Keratinocyte (primary cell): ENCODE measurements around the gene PARD3B. TPM values are rescaled to one million over a fixed set of nuclear protein-coding genes. Genes with fewer than 3 reads are reported as not detected.

Source experiments
- DNase-seq: peaks from one replicate; pipeline ENCODE4 v3.0.0-alpha.2; 2011; ENCODE audit warnings: low read depth, missing footprints, low spot score
- FAIRE-seq: peaks from 2 replicates; lab custom pipeline; 2011; peaks lifted over from hg19 to GRCh38; lab: Jason Lieb, UNC
- H2AFZ ChIP-seq: 2 replicates; pipeline ENCODE4 v1.6.0; 2012; ENCODE audit warnings: low read length, control low read depth, inconsistent platforms; ENCODE audit not compliant: control insufficient read depth
- H3K27ac ChIP-seq: 2 replicates; pipeline ENCODE4 v1.5.1; 2011; ENCODE audit warnings: low read length; ENCODE audit not compliant: control insufficient read depth, insufficient read depth
- H3K27me3 ChIP-seq: 3 replicates; pipeline ENCODE4 v1.6.0; 2011; ENCODE audit warnings: low read length; ENCODE audit not compliant: control insufficient read depth, insufficient read depth; ENCODE audit errors: extremely low read depth
- H3K36me3 ChIP-seq, 2 experiments: 2 replicates in 1 of 2; 3 replicates in 1 of 2; pipeline ENCODE4 v1.5.1; 2011; ENCODE audit warnings: low read length in 2 of 2, mild to moderate bottlenecking in 1 of 2; ENCODE audit not compliant: control insufficient read depth in 2 of 2, insufficient read depth in 2 of 2; ENCODE audit errors: extremely low read depth in 1 of 2
- H3K4me1 ChIP-seq: 3 replicates; pipeline ENCODE4 v1.5.1; 2011; ENCODE audit warnings: low read length; ENCODE audit not compliant: control insufficient read depth, insufficient read depth; ENCODE audit errors: extremely low read depth
- H3K4me2 ChIP-seq: 3 replicates; pipeline ENCODE4 v1.6.0; 2011; ENCODE audit warnings: low read depth, low read length; ENCODE audit not compliant: control insufficient read depth, insufficient read depth; ENCODE audit errors: extremely low read depth
- H3K4me3 ChIP-seq, 3 experiments: fragments of 200-600 bp in 1 of 3; sonication (generic) in 1 of 3; 2 replicates in 2 of 3; 3 replicates in 1 of 3; pipeline ENCODE4 v1.5.1; 2011 to 2016; ENCODE audit warnings: low read length in 3 of 3, mild to moderate bottlenecking in 3 of 3, control low read depth in 2 of 3, inconsistent platforms in 1 of 3, low read depth in 1 of 3, mixed read lengths in 1 of 3, mixed run types in 1 of 3, moderate library complexity in 1 of 3; ENCODE audit not compliant: control insufficient read depth in 2 of 3, insufficient read depth in 2 of 3; ENCODE audit errors: extremely low read depth in 1 of 3
- H3K79me2 ChIP-seq: 2 replicates; pipeline ENCODE4 v1.6.0; 2012; ENCODE audit warnings: low read length; ENCODE audit not compliant: control insufficient read depth, insufficient read depth
- H3K9ac ChIP-seq: 3 replicates; pipeline ENCODE4 v1.6.0; 2011; ENCODE audit warnings: low read length; ENCODE audit not compliant: control insufficient read depth, insufficient read depth; ENCODE audit errors: extremely low read depth
- H3K9me1 ChIP-seq: 3 replicates; pipeline ENCODE4 v1.6.0; 2011; ENCODE audit warnings: low read length; ENCODE audit not compliant: control insufficient read depth, insufficient read depth; ENCODE audit errors: extremely low read depth
- H3K9me3 ChIP-seq: 2 replicates; pipeline ENCODE4 v1.5.1; 2012; ENCODE audit warnings: low read depth, low read length; ENCODE audit not compliant: control insufficient read depth
- H4K20me1 ChIP-seq: 3 replicates; pipeline ENCODE4 v1.6.0; 2011; ENCODE audit warnings: low read length; ENCODE audit not compliant: control insufficient read depth, insufficient read depth; ENCODE audit errors: extremely low read depth
- CTCF ChIP-seq, 3 experiments: IDR thresholded peaks in 1 of 3; conservative IDR thresholded peaks in 1 of 3; optimal IDR thresholded peaks in 1 of 3; 2 replicates in 2 of 3; 3 replicates in 1 of 3; pipeline versions ENCODE3 to v1.5.1; 2011; ENCODE audit warnings: low read length in 3 of 3, mild to moderate bottlenecking in 3 of 3, moderate library complexity in 2 of 3, control low read depth in 1 of 3, inconsistent platforms in 1 of 3; ENCODE audit not compliant: insufficient read depth in 2 of 3; ENCODE audit errors: extremely low read depth in 1 of 3
- EZH2 ChIP-seq: IDR thresholded peaks from one replicate; pipeline ENCODE4 v1.6.1; 2012; ENCODE audit warnings: inconsistent platforms, mild to moderate bottlenecking, low read length, moderate library complexity
- dilution Hi-C: fragments of 300-500 bp; cut with MboI; formaldehyde crosslinking; loops from one replicate; pipeline ENCODE4 v1.7.0; 2020; ENCODE audit warnings: low sequenced_read_pairs; ENCODE audit not compliant: extremely low pct_ligation_motif_present
- polyA plus RNA-seq, 5 experiments: library from polyadenylated mRNA; depleted of rRNA in 3 of 5; stranded (reverse) in 3 of 5; stranded (forward) in 1 of 5; unstranded in 1 of 5; fragments of >200 nt; gene quantifications; 1 replicate in 1 of 5; 2 replicates in 3 of 5; 3 replicates in 1 of 5; pipeline versions ENCODE4 v1.2.1 to v1.2.3, GENCODE V29; 2011 to 2012; ENCODE audit warnings: missing spikeins in 2 of 5, low read depth in 1 of 5, low replicate concordance in 1 of 5

The PARD3B gene
- polyA plus RNA-seq, 1 donor (not counting 4 experiments of a cell fraction or from before 2014, with no cell fraction given) = 1.2 TPM

- Histone ChIP-seq H3K9me3 (no peaks in the 10 kb centered on the region), H3K4me3 (no peak overlapping the region), H3K4me1 (no peaks in the 10 kb centered on the region), H3K4me2 (no peak overlapping the region), H3K27ac (no peak overlapping the region), H3K27me3 (no peaks in the 10 kb centered on the region), H3K36me3 (no peaks in the 10 kb centered on the region), H3K9me1 (no peaks in the 10 kb centered on the region), H3K9ac (no peak overlapping the region), H4K20me1 (no peaks in the 10 kb centered on the region), H2AFZ (no peak overlapping the region), H3K79me2 (no peaks in the 10 kb centered on the region)
- FAIRE-seq (no peak), DNase-seq (no peak)
- dilution Hi-C loops = no loop called here
- TF ChIP-seq CTCF (optimal IDR thresholded peaks at IDR 0.05 in 1 of 3, IDR thresholded peaks at IDR 0.05 in 1 of 3, conservative IDR thresholded peaks at IDR 0.05 in 1 of 3; ENCODE audit: extremely low read depth in 1 of 3, insufficient read depth in 2 of 3, low read length in 3 of 3) (no peak), EZH2 (no peak)
These were observed 1088.7 kb downstream of the PARD3B start for GRCh38 chr2:205633994-205634393.

GRCh38 chr2:205636549-205637319, 1091.5 kb downstream of the PARD3B start:
- Histone ChIP-seq H3K27me3 (no peaks in the 10 kb centered on the region), H3K36me3 (no peaks in the 10 kb centered on the region), H3K4me3 (no peak overlapping the region), H3K79me2 (no peaks in the 10 kb centered on the region), H4K20me1 (no peaks in the 10 kb centered on the region), H3K27ac (no peak overlapping the region), H3K4me1 (no peaks in the 10 kb centered on the region), H3K9me3 (no peaks in the 10 kb centered on the region), H3K9ac (no peak overlapping the region), H2AFZ (no peak overlapping the region), H3K9me1 (no peaks in the 10 kb centered on the region), H3K4me2 (no peak overlapping the region)
- DNase-seq = no peak
- FAIRE-seq = no peak
- TF ChIP-seq CTCF (optimal IDR thresholded peaks at IDR 0.05 in 1 of 3, IDR thresholded peaks at IDR 0.05 in 1 of 3, conservative IDR thresholded peaks at IDR 0.05 in 1 of 3; ENCODE audit: extremely low read depth in 1 of 3, insufficient read depth in 2 of 3, low read length in 3 of 3) = no peak
- dilution Hi-C loops = no loop called here
